ENCODE measurements around the gene ISLR. TPM values are rescaled to one million over a fixed set of nuclear protein-coding genes. Genes with fewer than 3 reads are reported as not detected.
A peak's percentile ranks its signal among the peaks of the same experiment; 100 is the strongest.

ISLR gene
- total RNA-seq, 6 experiments from 2014 or later = 1.7 to 6.3 (median 1.9) TPM

DNA sequence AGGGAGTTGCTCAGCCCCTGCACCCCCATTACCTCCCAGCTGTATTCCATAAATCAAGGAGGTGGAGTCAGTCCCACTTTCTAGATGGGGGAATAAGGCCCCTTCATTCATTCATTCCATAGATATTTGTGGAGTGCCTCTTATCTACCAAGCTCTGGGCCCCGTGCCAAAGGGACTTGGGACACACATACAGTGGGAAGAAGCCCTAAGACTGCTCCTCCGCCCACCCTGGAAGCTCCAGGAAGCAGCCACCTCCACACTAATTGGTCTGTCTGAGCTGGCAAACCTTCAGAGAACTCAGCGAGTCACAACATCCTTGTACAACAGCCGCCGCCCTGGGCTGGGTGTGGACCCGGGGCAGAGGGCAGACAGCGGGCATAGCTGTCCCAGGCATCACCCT lies 22.7 kb downstream of the ISLR start:
- no peaks in the 10 kb centered on the region; the same call in 1 of the 2 replicates for H3K27me3 Mint-ChIP-seq (ENCODE audit: insufficient read depth)
- no peak overlapping the region for H3K4me3 Mint-ChIP-seq
- peak overlapping the region; percentile 63 for H3K27ac Mint-ChIP-seq
- TF ChIP-seq, protein P1, sequence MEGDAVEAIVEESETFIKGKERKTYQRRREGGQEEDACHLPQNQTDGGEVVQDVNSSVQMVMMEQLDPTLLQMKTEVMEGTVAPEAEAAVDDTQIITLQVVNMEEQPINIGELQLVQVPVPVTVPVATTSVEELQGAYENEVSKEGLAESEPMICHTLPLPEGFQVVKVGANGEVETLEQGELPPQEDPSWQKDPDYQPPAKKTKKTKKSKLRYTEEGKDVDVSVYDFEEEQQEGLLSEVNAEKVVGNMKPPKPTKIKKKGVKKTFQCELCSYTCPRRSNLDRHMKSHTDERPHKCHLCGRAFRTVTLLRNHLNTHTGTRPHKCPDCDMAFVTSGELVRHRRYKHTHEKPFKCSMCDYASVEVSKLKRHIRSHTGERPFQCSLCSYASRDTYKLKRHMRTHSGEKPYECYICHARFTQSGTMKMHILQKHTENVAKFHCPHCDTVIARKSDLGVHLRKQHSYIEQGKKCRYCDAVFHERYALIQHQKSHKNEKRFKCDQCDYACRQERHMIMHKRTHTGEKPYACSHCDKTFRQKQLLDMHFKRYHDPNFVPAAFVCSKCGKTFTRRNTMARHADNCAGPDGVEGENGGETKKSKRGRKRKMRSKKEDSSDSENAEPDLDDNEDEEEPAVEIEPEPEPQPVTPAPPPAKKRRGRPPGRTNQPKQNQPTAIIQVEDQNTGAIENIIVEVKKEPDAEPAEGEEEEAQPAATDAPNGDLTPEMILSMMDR (IDR thresholded peaks at IDR 0.05) = no peak
- peak; percentile 93 for DNase-seq
- H3K36me3 Mint-ChIP-seq (ENCODE audit: low read depth) = no peaks in the 10 kb centered on the region
- H3K4me1 Mint-ChIP-seq (ENCODE audit: low read depth) = peaks cover 77% of the 10 kb centered on the region
- no peaks in the 10 kb centered on the region for H3K9me3 Mint-ChIP-seq

DNA sequence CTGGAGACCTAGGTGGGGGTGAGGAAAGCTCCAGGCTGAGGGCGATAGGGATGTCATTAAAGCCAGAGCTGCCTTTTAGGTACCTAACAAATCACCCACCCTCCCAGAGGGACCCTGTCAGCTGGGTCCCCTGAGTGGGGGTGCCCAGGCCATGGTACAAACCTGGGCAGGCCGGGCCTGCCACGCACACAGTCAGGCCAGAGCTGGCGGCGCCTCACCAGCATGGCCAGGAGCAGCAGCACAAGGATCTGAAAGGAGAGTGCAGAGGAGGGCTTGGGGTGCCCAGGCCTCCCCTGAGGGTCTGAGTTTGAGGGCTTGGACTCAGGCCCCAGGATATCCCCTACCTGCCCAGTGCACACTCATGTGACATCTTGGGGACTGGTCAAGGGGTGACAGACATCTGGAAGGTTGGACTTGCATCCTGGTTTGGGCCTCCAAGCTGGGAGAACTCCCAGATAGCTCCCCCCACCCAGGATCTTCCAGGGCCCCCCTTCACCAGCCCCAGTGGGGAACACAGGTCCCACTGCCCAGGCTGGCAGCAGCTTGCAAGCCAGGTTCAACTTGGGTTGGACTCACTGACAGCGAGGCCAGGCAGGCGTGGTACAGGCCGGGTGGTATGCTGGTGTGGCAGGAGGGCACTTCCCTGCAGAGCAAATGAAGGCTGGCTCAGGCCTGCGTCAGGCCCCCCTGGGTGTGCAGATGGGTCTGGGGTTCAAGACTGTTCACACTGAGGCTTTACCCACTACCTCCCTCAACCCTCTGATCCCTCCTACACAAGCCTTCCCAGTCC lies 23.9 kb downstream of the ISLR start:
- Mint-ChIP-seq H3K4me3 (no peak overlapping the region), H3K9me3 (no peaks in the 10 kb centered on the region), H3K27ac (no peak overlapping the region), H3K27me3 (ENCODE audit: insufficient read depth) (no peaks in the 10 kb centered on the region; the same call in 1 of the 2 replicates), H3K4me1 (ENCODE audit: low read depth) (peaks cover 78% of the 10 kb centered on the region), H3K36me3 (ENCODE audit: low read depth) (no peaks in the 10 kb centered on the region)
- no peak for DNase-seq
- TF ChIP-seq, protein P1 (IDR thresholded peaks at IDR 0.05) = no peak

DNA sequence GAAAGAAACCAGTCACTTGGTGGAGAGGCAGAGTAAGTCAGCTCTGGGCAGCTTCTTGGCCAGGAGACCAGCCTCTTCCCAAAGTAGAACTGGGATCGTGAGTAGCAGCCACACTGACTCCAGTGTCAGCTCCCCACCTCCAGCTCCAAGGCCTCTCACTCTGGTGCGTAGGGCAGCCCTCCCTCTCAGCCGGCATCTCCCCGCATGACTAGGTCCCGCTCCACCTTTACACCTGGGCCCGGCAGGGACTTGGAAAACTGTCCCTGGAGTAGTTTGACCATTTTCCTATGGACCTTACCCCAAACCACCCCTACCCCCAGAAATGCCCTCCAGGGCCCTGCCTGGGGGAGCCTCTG lies 25.8 kb downstream of the ISLR start:
- H3K27me3 Mint-ChIP-seq (ENCODE audit: insufficient read depth) = no peaks in the 10 kb centered on the region; the same call in 1 of the 2 replicates
- H3K4me1 Mint-ChIP-seq (ENCODE audit: low read depth) = peaks cover 78% of the 10 kb centered on the region
- H3K9me3 Mint-ChIP-seq = no peaks in the 10 kb centered on the region
- TF ChIP-seq, protein P1 (IDR thresholded peaks at IDR 0.05) = no peak
- no peaks in the 10 kb centered on the region for H3K36me3 Mint-ChIP-seq (ENCODE audit: low read depth)
- H3K27ac Mint-ChIP-seq = no peak overlapping the region
- no peak for DNase-seq
- H3K4me3 Mint-ChIP-seq = no peak overlapping the region

DNA sequence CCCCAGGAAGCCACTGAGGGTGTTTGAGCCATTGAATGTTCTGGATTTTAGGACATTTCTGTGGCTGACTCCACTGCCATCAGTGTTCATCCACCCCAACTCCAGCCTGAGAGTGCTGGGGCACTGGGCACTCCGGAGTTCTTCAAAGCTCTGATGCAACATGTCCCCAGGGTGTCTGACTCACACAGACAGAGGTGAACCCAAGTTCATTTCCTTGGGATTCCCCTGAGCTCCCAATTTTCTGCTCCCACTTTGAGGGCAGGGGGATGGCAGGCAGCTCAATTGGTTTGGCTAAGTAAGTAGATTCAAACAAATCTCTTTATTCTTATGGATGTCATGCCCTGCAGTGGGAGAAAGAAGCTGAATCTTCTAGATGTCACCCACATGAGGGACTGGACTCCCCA lies 26.9 kb downstream of the ISLR start:
- H3K4me1 Mint-ChIP-seq (ENCODE audit: low read depth) = peaks cover 74% of the 10 kb centered on the region
- DNase-seq = peak; percentile 73

DNA sequence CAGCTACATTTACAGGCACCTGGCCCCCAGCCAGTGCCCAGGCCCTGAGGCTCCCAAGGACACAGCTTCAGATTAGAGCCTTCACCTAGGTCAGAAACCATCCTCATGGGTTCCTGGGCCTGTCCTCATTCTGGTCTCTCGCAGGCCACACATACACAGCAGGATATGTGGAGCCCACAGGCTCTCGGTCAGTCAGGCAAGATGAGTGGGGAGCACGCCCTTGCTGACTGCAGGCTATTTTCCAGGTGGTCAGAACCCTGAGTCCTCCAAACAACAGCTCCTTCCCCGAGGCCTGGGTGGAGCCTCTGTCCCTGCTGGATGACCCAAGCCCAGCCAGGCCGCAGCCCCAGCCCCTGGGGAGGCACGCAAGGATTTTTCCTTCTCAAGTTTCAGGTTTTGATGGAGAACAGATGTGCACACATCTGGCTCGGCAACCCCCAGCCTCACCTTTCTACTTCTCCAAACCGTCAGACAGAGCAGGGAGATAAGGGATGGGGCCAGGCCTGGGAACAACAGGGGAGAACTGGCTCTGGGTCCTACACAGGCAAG lies 27.4 kb downstream of the ISLR start:
- H3K36me3 Mint-ChIP-seq (ENCODE audit: low read depth) = no peaks in the 10 kb centered on the region
- no peaks in the 10 kb centered on the region for H3K9me3 Mint-ChIP-seq
- H3K4me1 Mint-ChIP-seq (ENCODE audit: low read depth) = peaks cover 70% of the 10 kb centered on the region
- peak overlapping the region; percentile 48 for H3K4me3 Mint-ChIP-seq
- H3K27ac Mint-ChIP-seq = peak overlapping the region; percentile 70
- no peaks in the 10 kb centered on the region; the same call in 1 of the 2 replicates for H3K27me3 Mint-ChIP-seq (ENCODE audit: insufficient read depth)
- DNase-seq = no peak
- TF ChIP-seq, protein P1 (IDR thresholded peaks at IDR 0.05) = no peak

More for the DNA sequence above, 26.9 kb downstream of the ISLR start:
- Mint-ChIP-seq H3K27ac (peak overlapping the region; percentile 70), H3K9me3 (no peaks in the 10 kb centered on the region), H3K36me3 (ENCODE audit: low read depth) (no peaks in the 10 kb centered on the region), H3K27me3 (ENCODE audit: insufficient read depth) (no peaks in the 10 kb centered on the region; the same call in 1 of the 2 replicates), H3K4me3 (peak overlapping the region; percentile 48)
- TF ChIP-seq, protein P1 (IDR thresholded peaks at IDR 0.05) = no peak

All from HFFc6 (cell line).